GM12801 (cell line): ENCODE data around the gene CER1.

Source experiments
- TF ChIP-seq, protein P1 (sequence below): IDR thresholded peaks from one replicate; pipeline ENCODE4 v1.5.1; 2011; ENCODE audit warnings: control low read depth; ENCODE audit not compliant: insufficient read length; ENCODE audit errors: extremely low read depth

Gene CER1

GRCh38 chr9:14744768-14745167, 22.2 kb upstream of the CER1 start:
- TF ChIP-seq, protein P1, sequence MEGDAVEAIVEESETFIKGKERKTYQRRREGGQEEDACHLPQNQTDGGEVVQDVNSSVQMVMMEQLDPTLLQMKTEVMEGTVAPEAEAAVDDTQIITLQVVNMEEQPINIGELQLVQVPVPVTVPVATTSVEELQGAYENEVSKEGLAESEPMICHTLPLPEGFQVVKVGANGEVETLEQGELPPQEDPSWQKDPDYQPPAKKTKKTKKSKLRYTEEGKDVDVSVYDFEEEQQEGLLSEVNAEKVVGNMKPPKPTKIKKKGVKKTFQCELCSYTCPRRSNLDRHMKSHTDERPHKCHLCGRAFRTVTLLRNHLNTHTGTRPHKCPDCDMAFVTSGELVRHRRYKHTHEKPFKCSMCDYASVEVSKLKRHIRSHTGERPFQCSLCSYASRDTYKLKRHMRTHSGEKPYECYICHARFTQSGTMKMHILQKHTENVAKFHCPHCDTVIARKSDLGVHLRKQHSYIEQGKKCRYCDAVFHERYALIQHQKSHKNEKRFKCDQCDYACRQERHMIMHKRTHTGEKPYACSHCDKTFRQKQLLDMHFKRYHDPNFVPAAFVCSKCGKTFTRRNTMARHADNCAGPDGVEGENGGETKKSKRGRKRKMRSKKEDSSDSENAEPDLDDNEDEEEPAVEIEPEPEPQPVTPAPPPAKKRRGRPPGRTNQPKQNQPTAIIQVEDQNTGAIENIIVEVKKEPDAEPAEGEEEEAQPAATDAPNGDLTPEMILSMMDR = no peak

DNA sequence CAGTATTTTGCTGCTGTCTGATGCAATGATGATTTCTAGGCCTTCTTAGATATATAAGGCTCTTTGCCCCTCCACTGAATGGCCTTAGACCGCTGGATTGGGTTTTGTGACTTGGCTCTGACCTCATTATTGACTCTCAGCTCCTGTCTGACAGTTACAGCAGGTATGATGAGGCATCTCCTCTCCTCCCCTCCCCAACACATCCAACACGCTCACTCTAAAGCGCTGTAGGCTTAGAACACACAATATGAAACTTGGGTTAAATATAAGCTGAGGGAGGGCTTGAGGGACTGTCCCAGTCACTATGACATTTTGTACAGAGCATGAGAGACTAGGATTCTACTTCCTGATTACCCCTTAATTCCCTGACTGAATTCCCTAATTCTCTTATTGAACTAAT, 18.8 kb upstream of the CER1 start:
- TF ChIP-seq, protein P1 = no peak

GRCh38 chr9:14733133-14733532, 10.6 kb upstream of the CER1 start:
- TF ChIP-seq, protein P1 = no peak

DNA sequence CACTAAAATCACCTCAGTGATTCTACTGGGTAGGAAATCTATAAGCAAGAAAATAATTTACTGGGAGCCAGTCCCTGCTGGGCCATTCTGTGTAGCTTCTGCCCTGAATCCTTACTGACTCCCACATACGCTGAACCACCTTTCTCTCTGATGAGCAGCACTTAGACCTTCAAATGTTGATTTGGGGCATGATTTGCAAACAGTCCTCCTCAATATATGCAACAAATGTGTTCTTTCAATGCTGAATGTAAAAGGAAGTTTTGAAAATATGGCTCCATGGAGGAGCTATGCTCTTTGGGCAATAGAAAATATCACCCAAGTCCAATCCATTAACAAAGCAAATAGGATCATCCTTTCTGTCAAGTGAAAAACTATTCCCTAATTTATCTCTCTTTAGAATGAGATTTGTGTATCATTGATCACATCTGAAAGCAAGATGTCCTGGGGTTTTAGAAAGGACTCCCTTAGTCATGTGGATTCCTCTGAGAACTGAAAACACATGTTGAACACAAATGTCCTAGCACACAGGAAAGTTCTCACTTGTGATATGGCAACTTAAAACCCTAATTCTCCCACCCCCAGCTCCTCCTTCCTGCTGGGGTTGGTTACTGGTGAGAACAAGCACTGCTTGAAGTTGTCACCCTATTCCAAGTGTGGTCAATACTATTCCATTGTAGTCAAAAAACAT, 8.9 kb upstream of the CER1 start:
- TF ChIP-seq, protein P1 = no peak

DNA sequence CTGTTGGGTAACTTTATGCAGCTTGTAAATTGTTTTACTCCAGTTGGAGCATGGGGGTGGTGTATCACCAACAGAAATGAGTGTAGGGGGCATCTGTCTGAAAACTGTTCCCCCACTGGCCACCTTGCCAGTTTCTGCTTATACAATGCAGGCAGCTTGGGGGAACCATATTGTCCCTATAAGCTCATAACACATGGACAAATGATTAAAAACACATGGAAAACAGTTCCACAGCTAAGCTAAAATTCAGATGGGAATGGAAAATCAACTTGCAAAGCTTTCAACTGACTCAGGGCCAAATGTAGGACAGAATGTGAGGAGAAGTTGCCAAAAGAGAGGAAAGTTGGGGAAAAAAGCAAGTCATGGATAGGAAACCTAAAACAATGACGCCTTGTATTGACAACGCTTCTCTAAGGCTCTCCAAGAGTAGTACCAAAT, 7.9 kb upstream of the CER1 start:
- TF ChIP-seq, protein P1 = no peak

DNA sequence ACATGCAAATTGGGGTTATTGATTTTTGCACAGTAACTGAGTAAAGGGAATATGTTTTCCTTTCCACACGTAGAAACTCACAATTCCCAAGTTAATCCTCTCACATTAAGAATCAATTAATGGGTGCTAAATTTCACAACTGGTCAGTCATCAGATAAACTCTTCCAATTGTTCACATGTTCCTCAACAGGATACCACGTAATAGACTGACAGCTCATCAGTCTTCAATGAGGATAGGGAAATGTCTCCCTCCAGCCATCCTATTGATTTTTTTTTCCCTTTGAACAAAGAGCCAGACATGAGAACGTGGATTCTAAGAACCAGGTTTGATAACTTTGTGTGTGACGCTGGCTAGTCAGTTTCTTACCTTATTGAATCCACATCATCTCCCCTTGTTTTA, 768 bp upstream of the CER1 start:
- TF ChIP-seq, protein P1 = no peak

GRCh38 chr9:14719231-14719923, 3.2 kb downstream of the CER1 start:
- TF ChIP-seq, protein P1 = no peak
